HG03045 (cell line): ENCODE data around the gene SOWAHC.

Experiments used
- ATAC-seq: cut with Tn5 transposase; IDR thresholded peaks from one replicate; pipeline ENCODE4 v1.9.1; 2021; ENCODE audit warnings: mild to moderate bottlenecking, moderate library complexity; ENCODE audit not compliant: unreplicated experiment

The SOWAHC gene

DNA sequence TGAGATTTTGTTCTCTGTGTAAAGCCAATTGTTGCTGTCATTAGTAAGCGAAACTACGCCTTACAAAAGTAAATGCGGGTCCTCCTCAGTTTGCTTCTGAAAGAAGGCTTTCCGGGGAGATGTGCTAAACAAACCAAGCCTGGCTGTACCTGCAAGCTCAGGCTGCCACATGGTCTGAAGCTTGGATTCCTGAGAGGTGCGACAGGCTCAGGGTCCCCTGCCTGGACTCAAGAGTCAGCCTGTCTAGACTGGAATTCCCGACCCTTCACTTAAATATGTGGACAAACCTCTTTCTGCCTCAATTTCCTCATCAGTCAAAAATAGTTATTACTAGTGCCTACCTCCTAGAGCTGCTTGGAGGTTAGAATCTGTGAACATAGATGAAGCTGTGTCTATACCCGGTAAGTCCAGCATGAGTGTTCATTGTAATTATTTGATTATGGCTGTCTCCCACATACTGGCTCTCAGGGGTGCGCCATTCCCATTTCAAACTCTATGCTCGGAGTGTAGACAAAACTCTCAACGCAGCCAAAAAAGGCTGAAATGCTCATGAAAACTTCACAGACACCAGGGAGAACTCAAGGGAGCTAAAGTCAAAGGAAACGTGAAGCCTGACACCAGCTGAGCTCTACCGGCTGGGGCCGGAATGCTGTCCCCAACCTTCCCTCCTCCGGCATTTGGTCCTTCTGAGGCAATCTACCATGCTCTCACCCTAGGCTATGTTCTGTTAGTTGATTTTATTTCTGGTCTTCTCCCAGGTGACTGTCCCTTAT, 31.4 kb downstream of the SOWAHC start:
- no peak for ATAC-seq

DNA sequence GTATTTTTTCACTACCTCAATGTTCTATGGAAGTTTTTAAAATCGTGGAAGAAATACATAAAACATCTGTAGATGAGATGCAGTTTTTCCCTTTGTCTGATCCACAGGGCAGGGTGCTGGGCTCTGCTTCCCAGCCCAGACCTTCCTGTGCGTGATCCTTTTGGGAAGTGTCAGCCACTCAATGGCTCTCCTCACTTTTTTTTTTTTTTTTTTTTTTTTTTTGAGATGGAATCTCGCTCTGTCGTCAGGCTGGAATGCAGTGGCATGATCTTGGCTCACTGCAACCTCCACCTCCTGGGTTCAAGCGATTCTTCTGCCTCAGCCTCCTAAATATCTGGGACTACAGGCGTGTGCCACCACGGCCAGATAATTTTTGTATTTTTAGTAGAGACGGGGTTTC, 32.8 kb downstream of the SOWAHC start:
- no peak for ATAC-seq

DNA sequence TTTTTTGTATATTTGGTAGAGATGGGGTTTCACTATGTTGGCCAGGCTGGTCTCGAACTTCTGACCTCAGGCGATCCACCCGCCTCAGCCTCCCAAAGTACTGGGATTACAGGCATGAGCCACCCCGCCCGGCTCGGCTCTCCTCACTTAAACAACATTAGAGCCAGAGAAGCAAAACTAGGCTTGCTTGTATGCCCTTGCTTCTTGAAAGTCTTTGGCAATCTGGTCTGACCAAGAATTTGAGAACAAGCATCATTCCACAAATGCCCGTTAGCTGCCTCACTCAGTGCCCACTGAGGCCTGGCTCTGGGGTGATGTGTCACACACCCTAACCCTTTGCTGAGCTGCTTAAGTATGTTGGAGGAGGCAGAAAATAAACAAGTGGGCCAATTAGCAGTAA, 33.5 kb downstream of the SOWAHC start:
- ATAC-seq = no peak

DNA sequence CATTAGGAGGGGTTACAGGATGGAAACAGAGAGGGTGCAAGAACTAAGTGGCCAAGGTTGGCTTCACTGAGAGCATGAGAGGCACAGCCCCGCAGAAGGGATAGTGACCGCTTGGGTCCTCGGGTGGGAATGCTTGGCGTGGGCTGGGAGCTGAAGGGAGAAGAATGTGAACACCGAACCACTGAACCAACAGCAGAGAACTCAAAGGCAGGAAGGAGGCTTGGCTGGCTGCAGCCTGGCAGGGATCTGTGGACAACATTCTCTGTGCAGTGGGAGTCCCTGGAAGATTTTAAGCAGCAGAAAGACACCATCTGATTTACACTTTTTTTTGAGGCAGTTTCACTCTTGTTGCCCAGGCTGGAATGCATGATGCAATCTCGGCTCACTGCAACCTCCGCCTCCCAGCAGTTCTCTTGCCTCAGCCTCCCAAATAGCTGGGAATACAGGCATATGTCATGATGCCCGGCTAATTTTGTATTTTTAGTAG, 33.9 kb downstream of the SOWAHC start:
- ATAC-seq = no peak

DNA sequence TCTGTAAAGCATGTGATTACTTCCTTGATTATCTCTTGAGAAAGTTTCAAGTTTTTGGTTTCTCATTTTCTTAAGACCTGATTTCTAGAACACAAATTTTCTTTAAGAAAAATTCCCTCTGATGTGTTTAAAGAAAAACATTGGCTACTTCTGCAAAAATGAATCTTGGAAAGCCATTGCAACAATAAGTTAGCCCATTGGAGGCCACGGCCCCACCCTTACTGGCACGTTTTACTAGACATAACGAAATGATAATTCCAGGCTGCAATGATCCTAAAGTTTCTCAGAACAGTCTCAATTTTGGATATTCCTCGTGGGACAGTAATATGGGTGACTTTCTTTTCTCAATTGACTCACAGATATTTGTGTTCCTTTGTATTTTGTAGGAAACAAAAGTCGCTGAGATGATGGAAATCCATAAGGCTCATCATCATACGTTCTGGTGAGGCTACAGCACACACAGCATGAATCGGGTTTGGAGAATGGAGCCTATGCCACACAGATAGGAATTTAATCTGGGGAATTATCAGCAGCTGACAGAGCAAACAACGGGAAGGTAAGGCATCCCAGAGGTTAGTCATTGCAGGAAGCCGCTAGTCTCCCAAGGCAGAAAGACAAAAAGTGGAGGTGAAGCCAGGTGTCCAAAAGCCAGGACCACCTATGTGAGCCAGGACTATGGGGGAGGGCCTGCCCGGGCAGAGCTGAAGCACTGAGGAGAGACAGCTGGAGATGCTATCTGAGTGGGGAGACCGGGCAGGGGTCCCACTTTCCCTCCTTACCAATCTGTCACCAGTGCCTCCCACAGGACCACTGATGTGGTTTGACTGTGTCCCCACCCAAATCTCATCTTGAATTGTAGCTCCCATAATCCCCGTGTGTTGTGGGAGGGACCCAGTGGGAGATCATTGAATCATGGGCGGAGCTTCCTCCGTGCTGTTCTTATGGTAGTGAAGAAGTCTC, 35.9 kb downstream of the SOWAHC start:
- ATAC-seq = no peak

DNA sequence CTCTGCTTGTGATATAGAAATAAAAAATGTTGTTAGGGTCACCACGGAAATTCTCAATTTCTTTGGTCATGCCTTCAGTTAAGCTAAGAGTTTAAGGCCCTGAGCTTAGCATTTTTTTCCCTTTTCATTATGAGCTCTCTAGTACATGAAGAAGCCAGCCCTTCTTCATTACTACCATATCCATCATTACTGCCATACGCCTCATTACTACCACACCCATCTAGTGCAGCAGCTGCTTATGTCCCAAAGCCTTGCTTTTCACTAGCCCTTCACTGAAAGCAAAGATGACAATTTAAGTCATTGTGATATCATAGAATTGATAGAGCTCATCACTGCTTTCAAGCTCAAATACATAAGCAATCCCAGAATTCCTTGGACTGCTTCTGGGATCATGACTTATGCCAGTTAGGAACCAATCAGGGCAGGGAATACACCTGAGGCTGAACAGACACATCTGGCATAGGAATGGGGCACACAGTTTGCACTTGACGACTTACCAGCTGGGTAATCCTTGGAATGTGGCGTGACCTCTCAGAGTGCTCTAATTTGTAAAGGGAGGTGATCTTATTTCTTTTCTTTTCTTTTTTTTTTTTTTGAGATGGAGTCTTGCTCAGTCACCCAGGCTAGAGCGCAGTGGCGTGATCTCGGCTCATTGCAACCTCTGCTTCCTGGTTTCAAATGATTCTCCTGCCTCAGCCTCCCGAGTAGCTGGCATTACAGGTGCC, 40.3 kb downstream of the SOWAHC start:
- no peak for ATAC-seq

DNA sequence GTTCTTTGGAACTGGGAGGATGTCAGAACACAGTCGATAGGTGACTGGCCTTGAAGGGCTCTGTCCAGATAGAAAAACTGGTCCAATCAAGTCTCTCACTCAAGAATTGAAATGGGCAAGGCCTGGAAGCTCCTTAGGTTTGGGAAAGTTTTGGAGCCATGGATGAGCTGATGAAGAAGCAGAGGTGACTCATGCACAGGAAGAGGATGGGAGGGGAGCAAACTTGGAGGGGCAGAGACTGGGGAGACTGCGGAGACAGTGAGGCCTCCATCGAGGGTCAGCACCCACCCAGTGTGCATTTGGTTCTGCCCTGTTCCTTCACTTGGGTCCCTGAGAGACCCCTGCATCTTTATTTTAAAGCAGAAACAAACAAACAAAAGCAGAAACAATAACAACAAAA, 41.1 kb downstream of the SOWAHC start:
- no peak for ATAC-seq

DNA sequence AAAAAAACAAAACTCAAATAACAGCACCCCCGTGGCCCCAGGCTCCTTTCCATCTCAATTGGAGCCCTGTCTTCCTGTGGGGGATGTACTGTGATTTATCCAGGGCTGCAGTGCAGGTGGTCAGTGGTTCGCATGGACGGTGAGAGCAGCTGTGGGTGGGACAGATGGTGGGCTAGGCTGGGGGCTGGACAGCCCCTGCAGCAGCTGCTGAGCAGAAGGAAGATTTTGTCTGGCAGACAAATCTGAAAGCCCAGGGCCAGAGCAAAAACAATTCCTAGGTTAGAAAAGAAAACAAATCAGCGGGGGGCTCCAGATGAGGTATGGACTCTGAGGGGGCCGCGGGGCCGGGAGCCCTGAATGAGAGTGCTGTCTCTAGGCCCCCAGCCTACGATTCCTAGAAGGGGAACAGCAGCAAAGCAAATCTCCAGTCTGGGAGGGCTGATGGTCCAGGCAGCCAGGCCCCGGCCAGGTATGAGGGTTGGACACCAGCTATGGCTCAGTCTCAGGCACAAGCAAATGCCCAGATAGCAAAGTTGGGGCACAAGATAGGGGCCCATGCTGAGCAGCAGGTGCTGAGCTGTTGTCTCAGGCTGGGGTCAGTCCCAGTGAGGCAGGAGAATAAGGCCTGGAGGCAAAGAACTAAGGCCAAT, 45.4 kb downstream of the SOWAHC start:
- ATAC-seq = no peak

DNA sequence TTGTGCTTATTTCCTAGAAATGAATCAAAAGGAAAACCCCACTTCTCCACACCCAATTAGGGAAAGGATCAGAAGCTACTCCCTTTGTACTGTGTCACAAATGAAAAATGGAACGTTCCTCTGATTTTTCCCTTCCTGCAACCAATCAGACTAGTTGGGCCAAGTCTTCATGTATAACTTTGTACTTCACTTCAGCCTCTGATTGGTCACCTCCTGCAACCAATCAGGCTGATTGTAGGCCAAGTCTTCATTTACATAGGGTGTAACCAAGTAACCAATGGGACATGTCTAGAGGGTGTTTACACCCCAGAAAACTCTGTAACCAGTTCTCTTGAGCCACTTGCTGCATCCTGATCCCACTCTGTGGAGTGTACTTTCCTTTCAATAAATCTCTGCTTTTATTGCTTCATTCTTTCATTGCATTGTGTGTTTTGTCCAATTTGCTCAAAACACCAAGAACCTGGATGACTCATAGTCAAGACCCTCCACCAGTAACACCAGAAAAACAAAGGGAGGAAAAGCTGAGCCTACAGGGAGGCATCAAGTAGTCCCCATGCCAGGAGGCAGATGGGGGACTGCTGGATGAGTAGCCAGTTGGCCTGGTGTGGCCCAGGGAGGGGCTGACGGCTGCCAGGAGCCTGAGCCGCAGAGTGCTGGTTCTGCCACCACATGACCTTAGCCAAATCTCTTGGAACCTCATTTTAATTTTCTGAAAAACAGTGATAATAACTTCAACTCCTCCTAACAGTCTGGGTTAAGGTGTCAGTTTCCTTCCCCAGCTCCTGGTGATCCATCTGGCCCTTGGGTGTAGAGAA, 46.1 kb downstream of the SOWAHC start:
- no peak for ATAC-seq

DNA sequence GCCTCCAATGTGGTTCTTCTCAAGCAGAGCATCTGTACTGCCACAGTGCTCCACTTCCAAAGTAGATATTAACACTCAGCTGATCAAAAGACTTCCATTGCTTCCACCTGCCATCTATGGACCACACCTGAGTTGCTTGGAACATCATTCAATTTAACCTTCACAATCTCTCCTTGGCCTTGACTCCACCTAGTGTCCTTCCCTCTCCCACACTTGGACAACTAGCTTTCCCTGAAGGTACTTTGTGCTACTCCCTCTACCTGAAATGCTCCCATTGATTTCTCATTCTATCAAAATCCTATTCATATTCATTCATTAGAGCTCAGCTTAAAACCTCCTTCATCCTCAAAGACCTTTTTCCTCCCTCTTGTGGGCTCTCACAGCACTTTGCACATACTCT, 48.7 kb downstream of the SOWAHC start:
- no peak for ATAC-seq

DNA sequence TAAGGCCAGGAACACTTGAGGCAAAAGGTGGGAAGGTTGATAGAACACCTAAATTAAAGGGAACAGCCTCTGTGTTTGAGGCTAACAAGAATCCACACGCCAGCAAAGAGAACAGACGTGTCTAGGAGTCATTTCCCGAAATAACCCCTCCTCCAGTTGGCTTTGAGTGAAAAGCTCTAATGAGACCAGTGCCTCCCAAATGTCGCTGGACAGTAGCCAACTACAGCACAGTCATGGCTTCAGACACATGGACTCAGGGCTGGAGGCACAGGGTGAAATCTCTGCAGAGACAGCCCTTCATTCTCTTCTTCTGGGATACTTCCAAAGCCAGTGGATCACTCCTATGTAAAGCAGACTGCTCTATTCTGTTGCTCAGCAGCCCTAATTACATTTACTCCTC, 49.6 kb downstream of the SOWAHC start:
- ATAC-seq = no peak

DNA sequence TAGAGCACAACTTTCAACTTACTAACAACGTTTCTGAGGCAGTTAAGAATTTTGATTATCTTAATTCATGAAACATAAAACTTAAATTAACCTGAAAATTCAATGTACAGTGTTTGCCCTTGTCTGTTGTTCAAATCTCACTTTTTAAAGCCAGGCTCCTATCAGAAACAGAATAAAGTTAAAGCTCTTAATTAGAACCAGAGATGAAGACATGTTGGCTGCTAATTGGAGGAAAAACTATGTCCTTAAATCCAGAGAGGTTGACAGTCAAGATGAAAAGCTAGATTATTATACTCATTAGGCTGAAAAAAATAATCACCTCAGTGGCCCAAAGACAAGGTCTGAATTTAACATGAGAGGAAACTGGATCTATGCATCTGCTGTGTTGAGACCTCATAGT, 52.3 kb downstream of the SOWAHC start:
- ATAC-seq = no peak
